HG02973 (cell line): Measurements from ENCODE around the gene LAPTM5.
A peak's percentile ranks its signal among the peaks of the same experiment; 100 is the strongest.

ENCODE experiments used
- ATAC-seq: cut with Tn5 transposase; IDR thresholded peaks from one replicate; pipeline ENCODE4 v1.9.1; 2021; ENCODE audit warnings: moderate library complexity; ENCODE audit not compliant: unreplicated experiment

LAPTM5 gene

GRCh38 chr1:30787856-30788495 is 30.4 kb upstream of the LAPTM5 start:
- no peak for ATAC-seq

- no peak for ATAC-seq
These were observed 29.7 kb upstream of the LAPTM5 start for GRCh38 chr1:30787266-30787665.

- ATAC-seq = no peak
These were observed 28.9 kb upstream of the LAPTM5 start for GRCh38 chr1:30786264-30786991.

- no peak for ATAC-seq
These were observed 28.1 kb upstream of the LAPTM5 start for GRCh38 chr1:30785714-30786113.

- no peak for ATAC-seq
These were observed 27.6 kb upstream of the LAPTM5 start for GRCh38 chr1:30785181-30785580.

GRCh38 chr1:30783256-30783915 is 25.8 kb upstream of the LAPTM5 start:
- ATAC-seq = no peak

GRCh38 chr1:30782361-30783255 is 25.0 kb upstream of the LAPTM5 start:
- no peak for ATAC-seq

- no peak for ATAC-seq
These were observed 24.3 kb upstream of the LAPTM5 start for GRCh38 chr1:30781906-30782305.

GRCh38 chr1:30780409-30780808 is 22.8 kb upstream of the LAPTM5 start:
- ATAC-seq = no peak

- ATAC-seq = peak; percentile 51
These were observed 21.9 kb upstream of the LAPTM5 start for GRCh38 chr1:30779294-30780071.

GRCh38 chr1:30778979-30779293 is 21.4 kb upstream of the LAPTM5 start:
- no peak for ATAC-seq

GRCh38 chr1:30778154-30778978 is 20.8 kb upstream of the LAPTM5 start:
- ATAC-seq = no peak

GRCh38 chr1:30777904-30778153 is 20.3 kb upstream of the LAPTM5 start:
- no peak for ATAC-seq

- no peak for ATAC-seq
These were observed 19.7 kb upstream of the LAPTM5 start for GRCh38 chr1:30777060-30777903.

- ATAC-seq = no peak
These were observed 18.8 kb upstream of the LAPTM5 start for GRCh38 chr1:30776097-30777059.

GRCh38 chr1:30775433-30775975 is 17.9 kb upstream of the LAPTM5 start:
- no peak for ATAC-seq

- ATAC-seq = no peak
These were observed 17.2 kb upstream of the LAPTM5 start for GRCh38 chr1:30774550-30775432.
